CD4-positive, alpha-beta T cell (primary cell): ENCODE data around the gene MEGF11. TPM values are rescaled to one million over a fixed set of nuclear protein-coding genes. Genes with fewer than 3 reads are reported as not detected.

Experiments
- ATAC-seq: fragments of 200-7000 bp; cut with Tn5 transposase; one replicate; pipeline ENCODE4 v1.10.0; 2022; ENCODE audit warnings: mild to moderate bottlenecking; ENCODE audit not compliant: poor library complexity
- CTCF ChIA-PET: fragments of 350-600 bp; sonication (Branson Sonifier 250); formaldehyde crosslinking; loops from one replicate; lab custom pipeline; 2021; ENCODE audit warnings: antibody characterized with exemption, inconsistent platforms; lab: Charles Lee
- POLR2A ChIA-PET: fragments of 350-600 bp; sonication (Branson Sonifier 250); formaldehyde crosslinking; loops from one replicate; lab custom pipeline; 2021; ENCODE audit warnings: antibody characterized with exemption, inconsistent platforms; lab: Charles Lee
- DNase-seq, 14 experiments: peaks; one replicate each; pipeline ENCODE4 v3.0.0-alpha.2; 2013 to 2020; ENCODE audit warnings: mixed read lengths in 2 of 14
- H3K27ac ChIP-seq, 2 donors: one replicate each; pipeline versions ENCODE4 v1.5.1 to v1.7.0; 2013; ENCODE audit warnings: low read length in 2 of 2, low read depth in 1 of 2, mild to moderate bottlenecking in 1 of 2
- H3K27me3 ChIP-seq, 2 experiments: 1 replicate in 1 of 2; 2 replicates in 1 of 2; pipeline versions ENCODE4 v1.6.1 to v1.7.0; 2013; ENCODE audit warnings: low read length in 2 of 2, control low read depth in 1 of 2, mild to moderate bottlenecking in 1 of 2, moderate library complexity in 1 of 2; ENCODE audit not compliant: insufficient read depth in 2 of 2, control insufficient read depth in 1 of 2
- H3K36me3 ChIP-seq: one replicate; pipeline ENCODE4 v1.6.1; 2013; ENCODE audit warnings: low read length, control low read depth; ENCODE audit not compliant: insufficient read depth
- H3K4me1 ChIP-seq: one replicate; pipeline ENCODE4 v1.6.1; 2013; ENCODE audit warnings: low read length, control low read depth; ENCODE audit not compliant: insufficient read depth
- H3K4me3 ChIP-seq: one replicate; pipeline ENCODE4 v1.5.1; 2013; ENCODE audit warnings: mild to moderate bottlenecking, low read length, moderate library complexity
- H3K9me3 ChIP-seq, 2 experiments: 1 replicate in 1 of 2; 2 replicates in 1 of 2; pipeline versions ENCODE4 v1.6.1 to v1.7.0; 2013; ENCODE audit warnings: low read length in 2 of 2, mild to moderate bottlenecking in 2 of 2, control low read depth in 1 of 2, moderate library complexity in 1 of 2; ENCODE audit not compliant: control insufficient read depth in 1 of 2, insufficient read depth in 1 of 2
- H3K27ac Mint-ChIP-seq: one replicate; pipeline ENCODE4 v1.8.0; 2020; ENCODE audit warnings: mixed read lengths
- H3K27me3 Mint-ChIP-seq: one replicate; pipeline ENCODE4 v1.8.0; 2021; ENCODE audit warnings: mixed read lengths
- H3K36me3 Mint-ChIP-seq: one replicate; pipeline ENCODE4 v1.8.0; 2021; ENCODE audit warnings: low read depth, mixed read lengths
- H3K4me1 Mint-ChIP-seq: one replicate; pipeline ENCODE4 v1.8.0; 2021; ENCODE audit warnings: low read depth, mixed read lengths
- H3K4me3 Mint-ChIP-seq: one replicate; pipeline ENCODE4 v1.8.0; 2020; ENCODE audit warnings: mild to moderate bottlenecking, mixed read lengths
- H3K9me3 Mint-ChIP-seq: one replicate; pipeline ENCODE4 v1.8.0; 2020; ENCODE audit warnings: mixed read lengths
- intact Hi-C, 2 experiments: fragments of 100-400 bp; cut with DNase I in 1 of 2; cut with micrococcal nuclease in 1 of 2; formaldehyde crosslinking; loops; one replicate each; pipeline versions ENCODE4 v1.15.1 to v1.9.0; 2023 to 2025; cut with DNase I, micrococcal nuclease
- total RNA-seq, 174 experiments: library from RNA in 2 of 174; stranded (reverse) in 2 of 174; gene quantifications; one replicate each; pipeline ENCODE4 v1.2.3 and lab custom pipeline; 2021 to 2026
- TF ChIP-seq, protein P1 (sequence below): fragments of 200-600 bp; IDR thresholded peaks from one replicate; pipeline ENCODE4 v1.8.0; 2022; ENCODE audit warnings: antibody characterized with exemption, mild to moderate bottlenecking

Gene MEGF11
- total RNA-seq, 2 experiments from 2014 or later = not detected

DNA sequence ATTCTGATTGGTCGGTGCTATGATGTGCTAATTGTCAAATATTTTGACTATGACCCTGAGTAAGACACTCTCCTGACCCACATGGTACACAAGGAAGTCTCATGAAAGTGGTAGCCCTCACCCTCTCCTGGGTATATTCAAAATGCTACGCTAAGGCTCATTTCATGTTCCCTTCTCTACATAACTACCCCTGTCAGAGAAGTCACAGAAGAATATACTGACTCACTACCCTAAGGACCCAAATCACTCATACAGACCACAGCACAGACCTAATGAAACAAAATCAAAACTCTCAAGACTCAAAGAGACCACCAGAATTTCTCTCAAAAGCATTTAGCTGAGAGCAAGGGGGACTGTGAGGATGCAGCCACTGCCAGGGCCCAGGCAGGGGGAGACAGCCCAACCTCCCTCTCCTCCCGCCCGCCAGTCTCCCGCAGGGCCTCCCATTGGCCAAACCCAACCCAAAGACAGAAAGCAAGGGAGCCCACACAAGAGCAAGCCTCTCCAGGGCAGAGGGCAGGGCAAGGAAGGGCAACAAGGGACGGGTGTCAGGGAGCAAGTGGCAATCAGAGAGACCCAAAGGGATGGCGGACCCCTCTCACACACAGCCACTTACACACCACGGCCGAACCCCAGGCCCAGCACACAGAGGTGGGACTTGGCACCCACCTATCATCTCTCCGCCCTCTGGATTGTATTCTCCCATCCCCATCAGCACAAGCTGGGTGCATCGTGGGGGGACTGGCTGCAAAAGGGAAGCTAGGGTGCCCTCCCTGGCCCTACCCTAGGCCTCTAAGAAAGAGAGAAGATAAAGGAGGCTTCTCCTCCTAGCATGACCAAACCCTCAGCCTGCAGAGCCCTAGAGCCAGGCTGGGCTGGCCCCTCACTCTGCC is 41.6 kb downstream of the MEGF11 start:
- no peaks in the 10 kb centered on the region for H3K27me3 ChIP-seq
- H3K9me3 Mint-ChIP-seq = peaks cover 5% of the 10 kb centered on the region
- no peaks in the 10 kb centered on the region for H3K4me1 Mint-ChIP-seq
- TF ChIP-seq, protein P1, sequence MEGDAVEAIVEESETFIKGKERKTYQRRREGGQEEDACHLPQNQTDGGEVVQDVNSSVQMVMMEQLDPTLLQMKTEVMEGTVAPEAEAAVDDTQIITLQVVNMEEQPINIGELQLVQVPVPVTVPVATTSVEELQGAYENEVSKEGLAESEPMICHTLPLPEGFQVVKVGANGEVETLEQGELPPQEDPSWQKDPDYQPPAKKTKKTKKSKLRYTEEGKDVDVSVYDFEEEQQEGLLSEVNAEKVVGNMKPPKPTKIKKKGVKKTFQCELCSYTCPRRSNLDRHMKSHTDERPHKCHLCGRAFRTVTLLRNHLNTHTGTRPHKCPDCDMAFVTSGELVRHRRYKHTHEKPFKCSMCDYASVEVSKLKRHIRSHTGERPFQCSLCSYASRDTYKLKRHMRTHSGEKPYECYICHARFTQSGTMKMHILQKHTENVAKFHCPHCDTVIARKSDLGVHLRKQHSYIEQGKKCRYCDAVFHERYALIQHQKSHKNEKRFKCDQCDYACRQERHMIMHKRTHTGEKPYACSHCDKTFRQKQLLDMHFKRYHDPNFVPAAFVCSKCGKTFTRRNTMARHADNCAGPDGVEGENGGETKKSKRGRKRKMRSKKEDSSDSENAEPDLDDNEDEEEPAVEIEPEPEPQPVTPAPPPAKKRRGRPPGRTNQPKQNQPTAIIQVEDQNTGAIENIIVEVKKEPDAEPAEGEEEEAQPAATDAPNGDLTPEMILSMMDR = no peak
- ChIA-PET POLR2A (no interaction called here), CTCF (no interaction called here)
- H3K27me3 Mint-ChIP-seq = no peaks in the 10 kb centered on the region
- H3K36me3 ChIP-seq = no peaks in the 10 kb centered on the region
- intact Hi-C loops = no loop called here
- no peak overlapping the region for H3K27ac ChIP-seq
- no peak for ATAC-seq
- H3K27ac Mint-ChIP-seq = no peak overlapping the region
- no peak overlapping the region for H3K4me3 ChIP-seq
- DNase-seq = no peak
- H3K4me1 ChIP-seq = no peaks in the 10 kb centered on the region
- no peaks in the 10 kb centered on the region for H3K36me3 Mint-ChIP-seq
- no peak overlapping the region for H3K4me3 Mint-ChIP-seq
- H3K9me3 ChIP-seq = no peaks in the 10 kb centered on the region

DNA sequence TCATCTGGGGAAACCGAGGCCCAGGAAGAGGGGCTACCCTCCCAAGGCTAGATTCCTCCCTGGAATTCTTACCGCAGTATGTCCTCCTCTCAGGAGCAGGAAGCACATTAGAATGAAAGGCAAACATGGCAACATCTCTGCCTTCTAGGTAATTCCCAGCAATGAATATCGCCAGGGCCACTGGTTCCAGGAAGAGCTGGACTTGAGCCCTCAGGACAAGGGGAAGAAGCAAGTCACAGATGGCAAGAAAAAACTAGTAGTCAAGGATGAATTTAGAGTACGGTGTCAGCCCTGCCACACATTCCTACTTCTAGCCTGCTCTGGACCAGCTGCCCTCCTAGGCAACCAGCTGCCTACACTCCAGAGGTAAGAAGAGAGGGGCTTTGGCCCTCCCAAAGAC is 42.9 kb downstream of the MEGF11 start:
- TF ChIP-seq, protein P1 = no peak
- ATAC-seq (no peak), DNase-seq (no peak)
- no peak overlapping the region for H3K4me3 ChIP-seq
- no peaks in the 10 kb centered on the region for H3K9me3 ChIP-seq
- no peaks in the 10 kb centered on the region for H3K27me3 Mint-ChIP-seq
- H3K27ac ChIP-seq = no peak overlapping the region
- H3K27ac Mint-ChIP-seq = no peak overlapping the region
- POLR2A ChIA-PET = no interaction called here
- H3K36me3 Mint-ChIP-seq = no peaks in the 10 kb centered on the region
- no peaks in the 10 kb centered on the region for H3K27me3 ChIP-seq
- intact Hi-C loops = no loop called here
- H3K4me1 Mint-ChIP-seq = no peaks in the 10 kb centered on the region
- CTCF ChIA-PET = no interaction called here
- H3K4me3 Mint-ChIP-seq = no peak overlapping the region
- H3K4me1 ChIP-seq = no peaks in the 10 kb centered on the region
- peaks cover 12% of the 10 kb centered on the region for H3K9me3 Mint-ChIP-seq
- no peaks in the 10 kb centered on the region for H3K36me3 ChIP-seq

DNA sequence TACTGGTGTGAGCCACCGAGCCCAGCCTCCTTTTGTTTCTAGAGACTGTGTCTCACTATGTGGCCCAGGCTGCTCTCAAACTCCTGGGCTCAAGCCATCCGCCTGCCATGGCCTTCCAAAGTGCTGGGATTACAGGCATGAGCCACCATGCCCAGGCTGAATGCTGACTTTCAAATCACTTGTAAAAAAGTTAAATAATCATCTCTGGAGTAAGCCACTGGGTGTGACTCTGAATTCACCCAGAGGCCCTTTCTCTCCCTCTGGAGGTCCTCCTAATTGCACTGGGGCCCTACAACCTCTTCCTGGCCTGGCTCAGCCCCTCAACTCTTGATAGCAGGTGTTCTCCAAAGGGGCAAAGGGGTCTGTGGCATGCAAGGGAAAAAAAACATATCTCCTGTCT is 54.8 kb downstream of the MEGF11 start:
- Mint-ChIP-seq H3K4me1 (no peaks in the 10 kb centered on the region), H3K9me3 (no peaks in the 10 kb centered on the region), H3K27me3 (peaks cover 15% of the 10 kb centered on the region), H3K4me3 (no peak overlapping the region), H3K36me3 (no peaks in the 10 kb centered on the region), H3K27ac (no peak overlapping the region)
- DNase-seq (no peak), ATAC-seq (no peak)
- intact Hi-C loops = no loop called here
- POLR2A ChIA-PET = no interaction called here
- Histone ChIP-seq H3K9me3 (peaks cover 0 to 4% of the 10 kb centered on the region in 2 experiments), H3K27me3 (peaks cover 0 to 3% of the 10 kb centered on the region in 2 experiments), H3K36me3 (no peaks in the 10 kb centered on the region), H3K4me1 (no peaks in the 10 kb centered on the region), H3K27ac (no peak overlapping the region), H3K4me3 (no peak overlapping the region)
- CTCF ChIA-PET = no interaction called here
- TF ChIP-seq, protein P1 = no peak
